GM19099 (cell line): Measurements from ENCODE around the gene B3GAT2.

Source experiments
- POLR2A ChIP-seq: IDR thresholded peaks from 3 replicates; pipeline ENCODE4 v1.6.1; 2011; ENCODE audit warnings: low read depth; ENCODE audit not compliant: insufficient read length; ENCODE audit errors: extremely low read depth

Gene B3GAT2

GRCh38 chr6:70831427-70831826 lies 125.4 kb downstream of the B3GAT2 start:
- no peak for TF ChIP-seq POLR2A

GRCh38 chr6:70823651-70824050 lies 133.2 kb downstream of the B3GAT2 start:
- no peak for TF ChIP-seq POLR2A

GRCh38 chr6:70821751-70822150 lies 135.1 kb downstream of the B3GAT2 start:
- TF ChIP-seq POLR2A = no peak

- no peak for TF ChIP-seq POLR2A
These were observed 136.1 kb downstream of the B3GAT2 start for GRCh38 chr6:70820778-70821177.

- no peak for TF ChIP-seq POLR2A
These were observed 137.2 kb downstream of the B3GAT2 start for GRCh38 chr6:70819646-70820045.

- TF ChIP-seq POLR2A = no peak
These were observed 143.0 kb downstream of the B3GAT2 start for GRCh38 chr6:70813885-70814284.

GRCh38 chr6:70811788-70812187 lies 145.1 kb downstream of the B3GAT2 start:
- TF ChIP-seq POLR2A = no peak
